ENCODE data around the gene ZACN.

- no peak for TF ChIP-seq CTCF (IDR thresholded peaks at IDR 0.05; ENCODE audit: insufficient read depth, low read length, poor library complexity, severe bottlenecking)
- TF ChIP-seq EZH2phosphoT487 (conservative IDR thresholded peaks at IDR 0.05; ENCODE audit: low read length): no peak
Measured at GRCh38 chr17:76071531-76072147, 7.3 kb upstream of the ZACN start.
